C4-2B (cell line): ENCODE measurements around the gene TMEFF2.

Source experiments
- H3K27ac ChIP-seq: fragments of 450-650 bp; 2 replicates; pipeline ENCODE4 v1.5.1; 2017
- ZFX ChIP-seq: fragments of 450-650 bp; IDR thresholded peaks from 2 replicates; pipeline ENCODE4 v1.6.1; 2017
- TF ChIP-seq, protein P1 (sequence below): fragments of 450-650 bp; conservative IDR thresholded peaks from 2 replicates; pipeline ENCODE4 v1.5.1; 2017; ENCODE audit warnings: mild to moderate bottlenecking

The TMEFF2 gene

DNA sequence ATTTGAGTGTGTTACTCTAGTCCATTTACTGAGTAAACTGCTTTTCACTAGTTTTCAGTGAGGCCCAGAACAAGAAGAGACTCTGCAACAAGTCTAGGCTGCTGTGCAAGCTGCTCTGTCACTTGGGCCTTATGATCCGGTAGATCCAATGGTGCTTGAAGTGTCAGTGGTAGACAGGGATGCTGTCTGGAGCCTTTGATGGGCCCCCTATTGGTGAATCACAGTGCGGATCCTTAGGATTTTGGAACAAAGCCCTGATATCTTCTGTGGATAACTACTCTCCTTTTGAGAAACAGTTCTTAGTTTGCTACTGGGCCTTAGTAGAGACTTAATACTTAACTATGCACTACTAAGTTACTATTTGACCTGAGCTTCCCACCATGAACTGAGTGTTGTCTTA is 150.2 kb downstream of the TMEFF2 start:
- no peak overlapping the region for H3K27ac ChIP-seq
- TF ChIP-seq, protein P1, sequence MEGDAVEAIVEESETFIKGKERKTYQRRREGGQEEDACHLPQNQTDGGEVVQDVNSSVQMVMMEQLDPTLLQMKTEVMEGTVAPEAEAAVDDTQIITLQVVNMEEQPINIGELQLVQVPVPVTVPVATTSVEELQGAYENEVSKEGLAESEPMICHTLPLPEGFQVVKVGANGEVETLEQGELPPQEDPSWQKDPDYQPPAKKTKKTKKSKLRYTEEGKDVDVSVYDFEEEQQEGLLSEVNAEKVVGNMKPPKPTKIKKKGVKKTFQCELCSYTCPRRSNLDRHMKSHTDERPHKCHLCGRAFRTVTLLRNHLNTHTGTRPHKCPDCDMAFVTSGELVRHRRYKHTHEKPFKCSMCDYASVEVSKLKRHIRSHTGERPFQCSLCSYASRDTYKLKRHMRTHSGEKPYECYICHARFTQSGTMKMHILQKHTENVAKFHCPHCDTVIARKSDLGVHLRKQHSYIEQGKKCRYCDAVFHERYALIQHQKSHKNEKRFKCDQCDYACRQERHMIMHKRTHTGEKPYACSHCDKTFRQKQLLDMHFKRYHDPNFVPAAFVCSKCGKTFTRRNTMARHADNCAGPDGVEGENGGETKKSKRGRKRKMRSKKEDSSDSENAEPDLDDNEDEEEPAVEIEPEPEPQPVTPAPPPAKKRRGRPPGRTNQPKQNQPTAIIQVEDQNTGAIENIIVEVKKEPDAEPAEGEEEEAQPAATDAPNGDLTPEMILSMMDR: no peak
- no peak for TF ChIP-seq ZFX

DNA sequence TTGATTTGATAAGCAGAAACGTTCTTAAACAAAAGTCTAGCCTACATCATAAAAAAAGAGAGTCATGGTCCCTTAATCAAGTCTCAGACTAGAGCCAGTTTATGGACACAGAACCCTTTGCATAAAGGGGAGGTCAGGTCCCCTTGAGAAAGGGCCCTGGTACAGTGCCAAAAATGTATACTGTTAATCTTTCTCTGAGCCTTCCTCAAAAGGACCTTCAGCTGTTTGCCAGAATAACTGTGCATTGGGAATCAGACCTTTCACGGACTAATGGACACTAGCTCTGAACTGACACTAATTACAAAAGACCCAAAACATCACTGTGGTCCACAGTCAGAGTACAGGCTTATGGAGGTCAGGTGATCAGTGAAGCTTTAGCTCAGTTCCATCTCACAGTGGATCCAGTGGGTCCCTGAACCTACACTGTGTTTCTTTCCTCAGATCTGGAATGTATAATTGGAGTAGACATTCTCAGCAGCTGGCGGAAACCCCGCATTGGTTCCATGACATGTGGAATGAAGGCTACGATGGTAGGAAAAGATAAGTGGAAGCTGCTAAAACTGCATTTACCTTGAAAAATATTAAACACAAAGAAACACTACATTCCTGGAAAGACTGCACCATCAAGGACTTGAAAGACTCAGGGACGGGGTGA is 151.4 kb downstream of the TMEFF2 start:
- TF ChIP-seq, protein P1: no peak
- no peak for TF ChIP-seq ZFX
- H3K27ac ChIP-seq: no peak overlapping the region

DNA sequence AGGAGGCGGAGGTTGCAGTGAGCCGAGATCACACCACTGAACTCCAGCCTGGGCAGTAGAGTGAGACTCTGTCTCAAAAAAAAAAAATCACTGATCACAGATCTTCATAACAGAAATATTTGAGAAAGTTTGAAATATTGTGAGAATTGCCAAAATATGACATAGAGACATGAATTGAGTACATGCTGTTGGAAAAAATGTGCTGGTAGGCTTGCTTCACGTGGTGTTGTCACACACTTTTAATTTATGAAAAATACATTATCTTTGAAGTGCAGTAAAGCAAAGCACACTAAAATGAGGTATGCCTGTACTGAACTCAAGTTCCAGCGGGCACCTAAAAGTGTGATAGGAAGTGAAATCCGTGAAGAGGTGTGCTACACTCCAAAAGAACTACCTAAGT is 152.6 kb downstream of the TMEFF2 start:
- no peak overlapping the region for H3K27ac ChIP-seq
- no peak for TF ChIP-seq ZFX
- TF ChIP-seq, protein P1: no peak

DNA sequence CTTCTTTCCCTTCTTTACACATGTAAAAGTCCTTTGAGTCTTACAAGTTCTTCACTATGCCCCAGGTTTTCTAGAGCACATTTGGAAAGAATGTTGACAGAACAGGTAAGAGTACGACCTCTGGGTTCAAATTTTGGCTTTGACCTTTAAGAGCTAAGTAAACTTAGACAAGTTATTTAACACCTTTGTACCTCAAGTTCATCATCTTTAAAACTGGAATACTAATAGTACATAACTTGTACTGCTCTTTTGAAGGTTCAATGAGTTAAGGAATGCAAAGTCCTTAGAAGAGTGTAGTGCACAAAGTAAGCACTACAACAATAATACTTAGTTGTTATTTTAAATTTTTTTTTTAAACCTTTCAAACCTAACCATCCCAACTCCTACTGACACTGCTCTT is 156.6 kb downstream of the TMEFF2 start:
- TF ChIP-seq, protein P1: no peak
- H3K27ac ChIP-seq: no peak overlapping the region

DNA sequence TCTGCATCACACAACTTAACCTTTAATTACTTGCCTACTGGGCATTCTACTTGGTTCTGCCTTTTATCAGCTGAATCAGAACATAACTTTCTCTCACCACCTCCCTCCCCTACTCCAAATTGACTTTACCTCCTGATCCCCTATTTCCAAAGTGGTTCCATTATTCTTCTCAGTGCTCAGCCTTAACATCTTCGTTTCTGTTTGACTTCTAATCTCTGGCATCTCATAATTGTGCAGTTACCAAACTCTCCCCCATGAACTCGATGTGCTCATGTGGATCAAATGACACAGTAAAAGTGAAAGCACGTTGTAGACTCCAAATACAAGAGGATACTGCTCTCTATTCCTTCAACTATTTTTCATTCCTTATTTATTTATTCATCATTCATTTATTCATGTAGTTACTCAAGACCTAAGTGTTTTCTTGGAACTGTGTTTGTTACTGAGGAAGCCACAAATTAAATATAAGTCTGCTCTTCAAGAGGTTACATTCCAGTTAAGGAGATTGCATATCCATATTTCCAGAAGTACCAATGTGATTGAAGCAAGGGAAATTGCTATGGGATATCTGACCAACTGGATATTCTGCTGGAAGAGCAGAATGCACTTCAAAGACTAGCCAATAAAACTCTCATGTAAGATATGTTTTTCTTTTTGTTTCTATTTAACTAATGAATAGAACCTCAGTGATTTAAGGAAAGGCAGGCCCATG is 158.8 kb downstream of the TMEFF2 start:
- H3K27ac ChIP-seq: no peak overlapping the region
- TF ChIP-seq, protein P1: no peak
- no peak for TF ChIP-seq ZFX

DNA sequence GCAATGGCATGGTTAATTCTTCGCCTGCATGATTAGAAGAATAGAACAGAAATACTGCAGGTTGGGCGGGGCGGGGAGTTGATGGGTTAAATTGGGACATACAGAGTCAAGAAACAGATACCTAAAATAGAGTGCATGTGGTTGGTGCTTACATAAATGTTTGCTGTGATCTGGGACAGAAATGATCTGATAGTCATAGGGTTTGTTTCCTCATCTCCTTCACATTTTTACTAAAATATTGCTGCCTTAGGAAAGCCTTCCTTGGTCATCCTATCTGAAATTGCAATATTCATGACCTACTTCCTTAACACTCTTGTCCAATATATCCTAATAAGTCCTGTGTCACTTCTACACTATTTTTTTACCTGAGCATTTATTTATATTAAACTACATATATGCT is 163.9 kb downstream of the TMEFF2 start:
- H3K27ac ChIP-seq: no peak overlapping the region
- TF ChIP-seq ZFX: no peak
- TF ChIP-seq, protein P1: no peak

DNA sequence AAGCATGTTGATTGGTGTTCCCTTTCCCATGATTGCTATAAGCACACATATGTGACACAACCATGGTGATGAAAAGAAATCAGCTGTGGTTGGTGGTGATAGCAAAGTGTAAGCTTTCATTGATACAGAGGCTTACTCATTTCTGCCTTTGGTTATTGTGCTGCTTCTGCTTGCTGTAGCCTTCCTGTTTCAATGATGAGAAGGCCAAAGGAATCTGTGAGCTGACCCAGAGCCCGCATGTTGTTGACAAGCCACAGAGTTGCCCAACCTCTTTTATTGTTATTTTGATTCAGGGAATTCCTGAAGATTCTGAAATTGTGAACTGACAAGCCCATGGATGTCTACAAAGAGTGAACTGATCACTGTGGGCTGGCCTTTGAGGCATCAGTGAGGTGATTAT is 164.4 kb downstream of the TMEFF2 start:
- no peak overlapping the region for H3K27ac ChIP-seq
- TF ChIP-seq, protein P1: no peak
- no peak for TF ChIP-seq ZFX
